GDM1 (cell line): ENCODE data around the gene DIP2C.
"Not testable (repeated sequence)": the region's sequence is repeated elsewhere in the genome, so short reads cannot be mapped to it uniquely, and the experiment has no call there.

Source experiments
- DNase-seq: peaks from one replicate; lab custom pipeline; 2025; lab: John Stamatoyannopoulos, UW

Gene DIP2C

DNA sequence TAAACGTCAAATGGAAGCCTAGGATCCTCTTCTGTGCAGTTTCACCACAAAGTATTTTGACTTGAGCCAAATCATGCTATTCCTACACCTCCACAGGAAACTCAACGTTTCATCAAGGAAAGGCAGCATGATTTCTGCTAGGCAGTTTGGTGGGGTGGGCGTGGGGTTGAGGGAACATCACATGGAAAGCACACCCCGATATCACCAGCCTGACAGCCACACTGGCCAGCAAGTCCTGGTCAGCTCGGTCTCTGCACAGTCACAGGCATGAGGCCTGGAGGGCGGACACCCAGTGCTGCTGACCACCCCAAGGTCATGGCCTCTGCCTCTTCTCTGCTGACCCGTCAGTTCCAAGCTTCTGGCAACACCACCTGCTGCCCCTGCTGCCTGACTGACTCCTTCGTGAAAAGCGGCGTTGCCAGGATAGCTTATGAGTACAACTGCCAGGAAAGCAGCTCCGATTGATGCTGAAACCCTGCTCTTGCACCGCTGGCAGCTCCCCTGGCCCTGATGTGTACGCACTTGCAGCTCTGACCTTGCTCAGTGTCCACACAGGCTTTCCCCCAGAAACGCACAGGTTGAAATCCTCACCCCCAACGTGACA, 171.5 kb downstream of the DIP2C start:
- no peak for DNase-seq

DNA sequence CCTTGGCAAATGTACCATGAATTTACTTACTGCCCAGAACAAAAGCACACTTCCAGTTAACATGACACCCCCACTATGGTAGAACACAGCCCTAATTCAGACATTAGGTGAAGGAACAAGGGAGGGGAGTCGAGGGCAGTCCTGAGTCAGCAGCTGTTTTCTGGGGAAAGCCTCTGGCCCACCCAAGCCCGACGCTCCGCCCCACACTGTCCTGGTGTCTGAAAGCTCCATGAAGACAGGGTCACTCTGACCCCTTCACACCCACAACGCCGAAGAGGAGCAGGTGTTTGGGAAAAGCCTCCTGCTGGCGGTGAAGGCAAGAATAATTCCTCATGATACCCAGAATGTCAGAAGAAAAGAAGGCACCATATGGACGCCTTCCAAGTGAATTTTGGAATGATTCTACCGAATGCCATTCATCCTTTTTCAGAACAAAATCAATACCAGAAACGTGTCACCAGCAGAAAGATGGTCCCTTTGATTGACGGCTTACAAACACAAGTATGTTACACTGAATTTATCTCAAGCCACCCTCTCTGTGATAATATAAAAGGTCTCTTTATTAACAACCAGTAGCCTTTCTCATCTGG, 172.1 kb downstream of the DIP2C start:
- DNase-seq: no peak

DNA sequence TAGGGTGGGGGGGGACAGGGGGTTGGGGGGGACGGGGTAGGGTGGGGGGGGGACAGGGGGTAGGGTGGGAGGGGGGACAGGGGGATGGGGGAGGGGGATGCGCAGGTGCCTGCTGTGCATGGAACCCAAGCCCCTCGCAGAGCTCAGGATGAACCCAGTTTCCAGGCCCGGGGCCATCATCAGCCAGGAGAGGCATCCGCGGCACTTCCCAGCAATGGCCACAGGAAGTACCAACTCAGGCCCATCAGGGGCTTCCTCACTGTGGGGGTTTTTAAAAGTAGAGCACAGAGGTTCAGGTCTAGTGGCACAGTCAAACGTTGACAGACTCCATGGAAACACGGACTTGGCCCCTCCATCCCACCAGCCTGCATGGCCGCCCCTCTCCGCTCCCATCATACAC, 172.7 kb downstream of the DIP2C start:
- no peak for DNase-seq

DNA sequence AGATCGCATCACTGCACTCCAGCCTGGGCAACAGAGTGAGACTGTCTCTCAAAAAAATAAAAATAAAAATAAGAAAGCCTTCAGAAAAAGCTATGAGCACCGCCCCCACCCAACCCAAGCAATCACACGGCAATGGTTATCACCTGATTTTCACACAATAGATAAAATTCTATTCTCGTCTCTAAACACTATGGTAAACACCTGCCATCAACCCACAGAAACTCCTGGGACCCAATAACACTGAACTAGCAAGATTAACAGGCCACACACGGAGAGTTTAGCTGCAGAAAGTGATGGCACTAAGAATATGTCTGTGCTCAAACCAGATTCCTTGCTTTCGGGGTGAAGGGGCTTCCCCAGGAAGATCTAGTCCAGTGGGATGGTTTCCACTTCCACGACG, 173.8 kb downstream of the DIP2C start:
- no peak for DNase-seq

DNA sequence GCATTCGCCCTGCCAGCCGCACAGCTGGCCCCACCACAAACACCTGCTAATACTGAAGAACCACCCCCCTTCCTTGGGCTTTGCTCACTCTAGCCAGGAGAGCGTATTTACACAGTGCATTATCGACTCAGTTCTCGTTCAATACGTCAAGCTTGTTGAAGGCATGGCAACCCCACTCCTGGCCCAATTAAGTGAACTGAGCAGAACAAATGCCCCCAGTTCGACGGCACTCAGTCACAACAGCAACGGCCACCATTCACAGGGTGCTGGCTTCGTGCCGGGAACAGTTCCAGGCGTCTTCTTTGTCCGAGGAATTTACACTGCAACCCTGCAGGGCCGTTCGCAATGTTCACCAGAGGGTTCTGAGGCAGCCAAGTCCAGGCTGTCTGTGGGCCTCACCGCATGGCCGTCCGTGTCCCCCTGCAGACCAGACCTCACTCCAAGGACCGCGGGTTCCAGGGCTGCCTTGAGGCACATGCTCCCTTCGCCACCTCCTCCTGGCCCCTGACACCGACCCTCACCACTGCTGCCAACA, 175.3 kb downstream of the DIP2C start:
- DNase-seq: no peak

DNA sequence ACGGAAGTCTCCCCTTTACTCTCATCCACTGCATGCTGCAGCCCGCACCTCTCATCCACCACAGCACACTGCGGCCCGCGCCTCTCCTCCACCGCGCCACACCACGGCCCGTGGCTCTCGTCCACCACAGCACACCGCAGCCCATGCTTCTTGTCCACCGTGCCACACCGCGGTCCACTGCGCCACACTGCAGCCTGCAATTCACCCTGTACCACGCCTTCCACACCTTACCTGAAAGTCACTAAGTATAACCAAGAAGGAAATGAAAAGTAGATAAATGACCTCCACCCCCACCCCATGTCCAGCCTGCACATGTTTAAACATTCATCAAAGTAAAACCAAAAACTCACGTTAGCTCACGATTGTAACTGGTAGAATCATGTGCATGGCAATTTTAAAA, 176.1 kb downstream of the DIP2C start:
- no peak for DNase-seq

DNA sequence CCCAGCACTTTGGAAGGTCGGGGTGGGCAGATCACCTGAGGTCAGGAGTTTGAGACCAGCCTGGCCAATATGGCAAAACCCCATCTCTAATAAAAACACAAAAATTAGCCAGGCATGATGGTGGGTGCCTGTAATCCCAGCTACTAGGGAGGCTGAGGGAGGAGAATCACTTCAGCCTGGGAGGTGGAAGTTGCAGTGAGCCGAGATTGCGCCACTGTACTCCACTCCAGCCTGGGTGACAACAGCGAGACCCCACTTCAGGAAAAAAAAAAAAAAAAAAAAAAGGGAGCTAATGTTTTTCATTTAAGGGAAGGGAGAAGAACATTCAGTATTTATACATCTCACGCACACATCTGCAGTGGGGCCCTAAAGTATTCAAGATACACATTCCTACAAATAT, 176.8 kb downstream of the DIP2C start:
- DNase-seq: not testable (repeated sequence)

DNA sequence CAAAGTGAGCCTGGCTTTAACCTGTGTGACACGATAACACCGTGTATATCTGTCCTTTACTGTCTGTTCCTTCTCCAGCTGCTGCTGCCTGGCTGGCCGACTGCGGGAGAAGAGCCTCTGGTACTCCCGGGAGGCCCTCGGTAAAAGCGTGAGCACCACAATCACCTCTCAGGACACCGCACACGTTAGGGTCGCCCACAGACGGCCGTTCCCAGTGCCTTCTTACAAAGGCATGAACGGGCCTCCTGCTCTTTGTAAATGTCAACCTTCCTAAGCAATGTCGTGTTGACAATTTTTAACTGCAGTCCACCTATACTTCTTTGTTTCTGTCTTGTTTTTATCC, 177.6 kb downstream of the DIP2C start:
- DNase-seq: no peak

DNA sequence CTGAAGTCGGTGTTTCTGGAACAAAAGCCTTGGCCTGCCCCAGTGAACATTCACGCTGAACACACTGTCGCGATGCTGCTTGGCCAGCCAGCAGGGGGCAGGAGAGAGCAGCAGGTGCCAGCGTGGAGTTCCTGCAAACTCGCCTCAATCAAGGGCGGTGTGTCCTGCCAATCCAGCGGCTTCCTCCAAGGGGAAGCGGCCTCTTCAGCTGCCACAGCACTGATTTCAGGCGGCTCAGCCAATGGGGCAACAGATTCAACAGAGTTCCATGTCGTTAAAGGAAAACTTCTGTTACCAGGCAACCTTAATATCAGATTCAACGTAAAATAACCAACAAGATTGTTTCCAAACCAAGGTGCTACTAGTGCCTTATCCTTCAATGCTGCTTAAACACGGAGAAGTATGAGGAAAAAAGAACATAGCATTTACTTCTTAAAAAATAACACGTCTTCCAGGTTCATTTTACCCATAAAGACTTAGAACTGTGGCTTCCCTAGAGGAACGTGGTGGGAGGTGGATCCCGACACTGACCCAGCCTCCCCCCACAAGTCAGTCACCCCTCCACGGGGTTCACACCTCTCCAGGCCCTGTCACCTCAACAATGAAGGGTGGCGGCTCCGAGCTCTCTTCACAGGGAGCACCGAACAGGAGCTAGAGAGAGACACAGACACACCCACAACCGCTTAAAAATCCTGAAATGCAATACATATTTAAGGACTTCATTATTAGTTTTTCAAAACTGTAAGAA, 178.2 kb downstream of the DIP2C start:
- peak; percentile 53 for DNase-seq

DNA sequence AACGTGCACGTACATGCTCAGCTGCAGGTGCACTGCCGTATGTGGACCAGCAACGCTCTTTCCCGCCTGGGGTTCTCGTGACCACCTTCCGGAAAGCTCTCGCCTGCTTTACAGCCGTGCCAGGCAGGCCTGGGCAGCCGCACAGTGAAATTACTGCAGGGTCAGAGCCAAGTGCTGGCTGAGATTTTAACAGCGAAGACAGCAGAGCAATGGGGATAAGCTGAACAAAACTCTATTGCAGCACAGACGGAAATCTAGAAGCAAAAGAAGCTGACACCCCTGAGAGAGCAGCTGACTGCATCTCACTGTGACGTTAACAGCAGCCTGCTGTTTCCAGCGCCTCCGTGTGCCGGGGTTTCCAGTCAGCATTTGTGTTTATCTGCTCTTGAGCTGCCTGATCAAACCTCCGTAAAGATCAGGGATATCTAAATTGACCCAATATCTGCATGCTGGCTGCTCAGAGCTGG, 179.0 kb downstream of the DIP2C start:
- DNase-seq: no peak

DNA sequence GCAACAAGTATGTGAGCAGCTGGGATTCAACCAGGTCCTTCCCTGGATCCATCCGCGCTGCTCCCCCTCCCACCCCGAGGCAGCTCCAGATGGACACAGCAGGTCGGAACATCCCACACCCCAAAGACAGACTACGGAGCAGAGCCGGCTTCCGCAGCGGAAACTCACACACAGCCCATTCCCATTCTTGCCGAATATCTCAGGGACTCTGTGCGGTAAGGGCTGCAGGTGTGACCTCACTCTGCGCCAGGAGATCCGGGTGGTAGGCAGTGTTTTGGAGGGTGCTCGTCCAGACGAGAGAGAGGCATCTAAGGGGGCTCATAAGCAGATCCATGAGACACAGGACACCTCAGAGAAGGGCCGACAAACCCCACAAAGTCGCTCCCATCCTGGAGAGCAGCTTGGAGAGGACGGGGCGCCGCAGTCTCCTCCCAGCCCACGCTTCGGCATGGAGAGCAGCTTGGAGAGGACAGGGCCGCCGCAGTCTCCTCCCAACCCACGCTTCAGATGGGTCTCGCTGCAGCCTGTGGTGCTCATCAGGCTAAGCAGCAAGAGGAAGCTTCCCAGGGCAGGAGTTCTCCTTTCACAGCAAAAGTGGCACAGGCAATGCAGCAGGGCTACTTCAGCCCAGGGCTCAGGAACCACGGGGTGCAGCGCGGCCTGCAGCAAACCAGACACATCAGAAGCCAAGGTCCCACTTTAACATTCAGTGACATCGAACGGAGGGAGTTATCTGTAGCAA, 179.9 kb downstream of the DIP2C start:
- no peak for DNase-seq

DNA sequence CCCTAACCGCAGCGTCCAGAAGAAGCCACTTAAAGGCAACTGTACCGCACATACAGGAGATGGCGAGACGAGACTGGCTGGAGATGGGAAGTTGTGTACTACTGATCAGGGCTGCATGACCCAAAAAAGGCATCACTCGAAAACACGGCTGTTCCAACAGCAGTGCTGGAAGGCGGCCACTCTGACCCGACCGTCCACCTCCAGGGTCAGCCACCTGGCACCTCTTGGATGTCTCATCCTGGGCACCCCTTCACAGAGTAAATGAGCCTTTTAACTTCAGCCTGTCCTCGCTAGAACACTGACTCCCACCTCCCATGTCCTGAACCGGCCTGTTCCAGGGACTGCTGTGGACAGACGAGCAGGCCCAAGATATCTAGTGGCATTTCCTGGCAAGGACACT, 180.7 kb downstream of the DIP2C start:
- DNase-seq: no peak

DNA sequence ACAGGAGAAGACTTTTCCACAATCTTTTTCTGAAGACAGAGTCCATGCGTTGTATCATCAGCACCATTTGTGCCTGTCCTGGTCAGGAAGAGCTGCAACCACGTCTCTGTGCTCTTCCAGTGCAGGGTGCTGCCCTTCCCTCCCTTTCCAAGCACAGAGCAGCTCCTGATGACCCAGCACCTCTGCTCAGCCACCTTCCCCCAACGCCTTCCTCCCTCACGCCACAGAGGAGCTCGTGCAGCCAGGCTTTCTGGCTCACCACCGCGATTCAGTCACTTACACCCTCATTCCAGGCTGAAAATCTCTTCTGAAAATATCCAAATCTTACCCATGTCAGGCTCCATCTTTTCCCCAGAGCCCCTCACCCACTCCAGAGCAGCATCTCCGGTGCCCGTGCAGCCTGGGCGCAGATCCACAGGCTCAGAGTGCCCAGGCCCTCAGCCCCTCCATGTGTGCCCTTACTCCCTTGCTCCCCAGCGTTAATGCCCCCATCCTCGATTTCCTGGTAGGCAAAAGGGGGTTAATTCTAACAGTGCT, 181.5 kb downstream of the DIP2C start:
- DNase-seq: no peak

DNA sequence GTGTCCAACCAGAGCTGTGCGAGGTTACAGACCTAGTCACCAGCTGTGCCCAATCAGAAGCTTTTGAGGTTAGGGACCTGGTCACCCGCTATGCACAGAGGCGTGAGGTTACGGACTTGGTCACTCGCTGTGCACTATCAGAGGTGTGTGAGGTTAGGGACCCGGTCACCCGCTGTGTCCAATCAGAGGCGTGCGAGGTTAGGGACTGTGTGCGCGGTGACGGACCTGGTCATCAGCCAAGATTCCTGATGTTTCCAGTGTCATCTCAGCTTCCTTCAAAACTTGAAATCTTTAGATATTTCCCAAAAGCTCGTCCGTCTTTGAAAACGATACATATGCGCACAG, 182.1 kb downstream of the DIP2C start:
- DNase-seq: no peak

DNA sequence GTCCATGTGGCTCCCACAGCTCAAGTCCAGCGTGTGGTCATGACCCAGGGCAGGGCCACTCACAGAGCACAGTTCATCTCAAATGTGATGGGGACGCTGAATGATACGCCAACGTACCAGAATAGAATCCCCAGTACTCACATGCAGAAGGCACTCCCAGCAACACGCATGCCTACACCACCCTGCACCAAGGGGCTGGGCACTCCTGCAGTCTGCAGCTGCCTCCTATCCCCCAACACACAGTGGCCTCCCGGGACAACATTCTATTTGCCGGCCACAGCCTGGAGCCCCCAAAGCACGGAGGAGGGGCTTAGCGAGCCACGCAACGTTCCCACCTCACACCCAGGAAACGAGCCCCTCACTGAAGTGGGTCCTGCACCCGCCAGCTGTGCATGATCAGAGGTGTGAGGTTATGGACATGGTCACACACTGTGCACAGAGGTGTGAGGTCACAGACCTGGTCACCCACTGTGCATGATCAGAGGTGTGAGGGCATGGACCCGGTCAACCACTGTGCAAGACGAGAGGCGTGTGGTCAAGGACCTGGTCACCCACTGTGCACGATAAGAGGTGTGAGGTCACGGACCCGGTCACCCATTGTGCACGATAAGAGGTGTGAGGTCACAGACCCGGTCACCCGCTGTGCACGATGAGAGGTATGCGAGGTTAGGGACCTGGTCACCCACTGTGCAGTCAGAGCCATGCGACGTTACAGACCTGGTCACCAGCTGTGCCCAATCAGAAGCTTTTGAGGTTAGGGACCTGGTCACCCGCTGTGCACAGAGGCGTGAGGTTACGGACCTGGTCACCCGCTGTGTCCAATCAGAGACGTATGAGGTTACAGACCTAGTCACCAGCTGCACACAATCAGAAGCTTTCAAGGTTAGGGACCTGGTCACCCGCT, 182.8 kb downstream of the DIP2C start:
- DNase-seq: no peak

DNA sequence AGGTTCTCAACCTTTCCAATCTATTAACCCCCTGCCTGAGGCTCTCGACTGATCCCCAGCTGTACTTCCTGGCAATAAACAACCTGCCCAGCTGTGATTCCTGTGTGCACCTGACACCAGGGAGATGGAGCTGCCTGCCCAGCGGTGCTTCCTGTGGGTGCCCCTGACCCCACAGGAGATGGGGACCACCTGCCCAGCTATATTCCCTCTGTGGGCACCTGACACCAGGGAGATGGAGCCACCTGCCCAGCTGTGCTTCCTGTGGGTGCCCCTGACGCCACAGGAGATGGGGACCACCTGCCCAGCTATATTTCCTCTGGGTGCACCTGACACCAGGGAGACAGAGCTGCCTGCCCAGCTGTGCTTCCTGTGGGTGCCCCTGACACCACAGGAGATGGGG, 184.0 kb downstream of the DIP2C start:
- DNase-seq: no peak

DNA sequence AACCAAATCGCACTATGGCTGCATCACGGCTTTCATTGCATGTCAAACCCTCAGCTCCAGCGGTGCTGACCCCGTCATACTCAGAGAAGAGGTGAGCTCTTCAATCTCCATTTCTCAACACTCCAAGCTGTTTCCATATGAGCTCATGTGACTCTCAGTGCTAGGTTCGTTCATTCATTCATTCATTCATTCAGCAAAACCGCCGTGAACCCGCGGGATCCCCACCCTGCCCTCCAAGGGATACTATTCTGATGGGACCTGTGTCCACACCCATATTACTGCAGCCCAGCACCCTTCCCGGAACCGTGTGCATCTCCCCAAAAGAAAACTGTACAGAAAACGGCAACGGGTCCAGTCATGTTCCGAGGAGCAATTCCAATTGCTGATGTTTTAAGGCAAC, 184.7 kb downstream of the DIP2C start:
- no peak for DNase-seq

DNA sequence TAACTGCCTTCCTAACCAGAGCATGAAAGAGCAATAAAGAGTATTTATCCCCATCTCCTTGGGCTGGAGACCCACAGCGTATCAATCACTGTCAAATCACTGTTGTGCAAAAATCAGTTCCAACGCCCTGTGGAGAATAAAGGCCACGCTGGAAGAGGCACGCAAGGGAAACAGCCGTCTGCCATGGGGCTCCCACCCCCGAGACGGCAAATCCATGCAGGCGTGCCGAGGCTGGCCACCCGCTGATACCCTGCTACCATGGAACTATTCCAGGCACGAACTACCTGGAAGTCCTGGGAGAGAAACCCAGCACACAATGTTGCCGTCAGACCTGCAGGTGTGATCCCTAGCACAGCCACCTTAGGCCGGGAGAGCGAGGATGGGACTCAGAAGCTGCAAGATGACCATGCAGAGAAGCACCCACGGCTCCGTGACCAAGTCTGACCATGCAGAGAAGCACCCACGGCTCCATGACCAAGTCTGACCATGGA, 185.3 kb downstream of the DIP2C start:
- no peak for DNase-seq

DNA sequence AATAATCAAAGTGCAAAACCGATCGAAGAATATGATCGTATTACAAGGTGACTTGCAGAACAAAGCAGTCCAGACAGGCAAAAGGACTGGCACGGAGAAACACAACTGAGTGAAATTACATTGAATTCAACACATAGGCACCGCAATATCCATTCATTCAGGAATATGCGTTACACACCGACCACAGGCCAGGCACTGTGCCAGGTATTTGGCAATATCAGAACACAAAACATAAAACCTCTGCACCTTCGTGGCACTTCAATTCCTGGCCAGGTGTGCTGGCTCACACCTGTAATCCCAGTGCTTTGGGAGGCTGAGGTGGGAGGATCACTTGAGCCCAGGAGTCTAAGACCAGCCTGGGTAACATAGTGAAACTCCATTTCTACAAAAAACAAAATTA, 187.9 kb downstream of the DIP2C start:
- DNase-seq: no peak

DNA sequence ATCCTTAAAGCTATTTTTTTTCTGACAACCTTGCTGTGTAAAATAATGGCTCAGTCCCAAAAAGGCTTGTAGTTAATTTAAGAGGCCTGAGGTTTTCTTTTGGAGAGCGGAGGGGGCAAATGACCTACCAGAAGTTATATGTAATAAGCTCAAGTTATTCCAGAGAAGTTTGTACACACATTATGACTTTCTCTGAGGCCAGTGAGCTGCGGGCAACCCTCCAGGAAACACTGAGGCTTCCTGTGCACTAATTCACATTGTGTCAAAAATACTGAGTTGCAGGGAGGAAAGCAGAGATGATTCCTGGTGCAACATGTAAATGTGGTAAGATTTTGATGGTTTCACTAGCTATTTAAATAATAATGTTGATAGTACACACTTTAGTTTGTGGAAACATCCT, 188.6 kb downstream of the DIP2C start:
- DNase-seq: peak; percentile 33

DNA sequence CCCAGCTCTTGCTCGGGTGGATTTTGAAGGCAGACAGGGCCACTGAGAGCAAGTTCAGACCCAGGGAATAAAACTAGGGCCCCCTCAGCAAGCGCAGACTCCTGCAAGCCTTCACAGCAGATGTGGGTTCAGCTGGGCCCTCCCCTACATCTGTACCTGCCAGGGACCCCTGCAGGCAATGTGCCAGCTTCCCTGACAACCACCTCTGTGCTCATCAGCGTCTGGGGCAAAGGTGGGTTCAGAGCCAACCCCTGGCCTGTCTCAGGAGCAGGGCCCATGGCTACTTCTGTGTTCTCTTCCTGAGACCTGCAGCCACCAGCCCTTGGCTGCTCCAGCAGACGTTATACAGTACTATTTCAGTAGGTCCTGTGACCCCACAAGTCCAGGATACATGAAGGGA, 189.5 kb downstream of the DIP2C start:
- no peak for DNase-seq
